Esophagus (tissue), 2 donors: ENCODE measurements around the gene IPO9. TPM values are rescaled to one million over a fixed set of nuclear protein-coding genes. Genes with fewer than 3 reads are reported as not detected.

Experiments
- H3K27ac ChIP-seq, 2 donors: one replicate each; pipeline ENCODE4 v1.5.1; 2013; ENCODE audit warnings: low read depth in 2 of 2, mild to moderate bottlenecking in 2 of 2, inconsistent platforms in 1 of 2, low read length in 1 of 2, moderate library complexity in 1 of 2
- H3K27me3 ChIP-seq, 2 donors: one replicate each; pipeline ENCODE4 v1.6.1; 2013; ENCODE audit warnings: low read length in 2 of 2, control low read depth in 1 of 2, mild to moderate bottlenecking in 1 of 2; ENCODE audit not compliant: insufficient read depth in 2 of 2, control insufficient read depth in 1 of 2
- H3K36me3 ChIP-seq, 2 donors: one replicate each; pipeline ENCODE4 v1.6.1; 2013; ENCODE audit warnings: low read length in 1 of 2; ENCODE audit not compliant: control insufficient read depth in 2 of 2, insufficient read depth in 2 of 2
- H3K4me1 ChIP-seq, 2 donors: one replicate each; pipeline ENCODE4 v1.6.1; 2013; ENCODE audit warnings: low read length in 1 of 2; ENCODE audit not compliant: control insufficient read depth in 2 of 2, insufficient read depth in 2 of 2
- H3K4me3 ChIP-seq, 2 donors: one replicate each; pipeline ENCODE4 v1.5.1; 2013; ENCODE audit warnings: low read length in 2 of 2, mild to moderate bottlenecking in 2 of 2, low read depth in 1 of 2, moderate library complexity in 1 of 2
- H3K9me3 ChIP-seq, 2 donors: one replicate each; pipeline ENCODE4 v1.6.1; 2013; ENCODE audit warnings: mild to moderate bottlenecking in 2 of 2, low read depth in 1 of 2, low read length in 1 of 2, moderate library complexity in 1 of 2; ENCODE audit not compliant: control insufficient read depth in 2 of 2, insufficient read depth in 1 of 2
- WGBS, 2 donors: extraction: QIAGEN DNeasy Blood & Tissue Kit; methylation state at CpG; one replicate each; pipeline ENCODE4 v1.1.7; 2013; 5-methylcytosine and 5-hydroxymethylcytosine counted together
- polyA plus RNA-seq, 2 donors: library from polyadenylated mRNA; stranded (reverse); fragments of 200-250 nt; gene quantifications; one replicate each; pipeline ENCODE4 v1.2.3, GENCODE V29; 2013
- donor health status: healthy with polysubstance abuse.
- donor health status: Bipolar disorder and iron deficiency.

IPO9 gene
- polyA plus RNA-seq, 2 donors = 11.2 to 11.5 TPM

- WGBS, 2 donors = 94% methylated on average over 4 of the region's 4 CpGs
Observed at GRCh38 chr1:201806801-201807200, 22.2 kb upstream of the IPO9 start.

GRCh38 chr1:201807958-201808632 is 20.9 kb upstream of the IPO9 start:
- Histone ChIP-seq H3K27ac (no peak overlapping the region), H3K4me1 (no peaks in the 10 kb centered on the region), H3K36me3 (peaks cover 20 to 39% of the 10 kb centered on the region in 2 donors), H3K4me3 (no peak overlapping the region), H3K27me3 (no peaks in the 10 kb centered on the region), H3K9me3 (no peaks in the 10 kb centered on the region)
- 89 to 91% methylated on average over 11 of the region's 11 CpGs for whole genome bisulfite sequencing, 2 donors

More at GRCh38 chr1:201806801-201807200, 22.2 kb upstream of the IPO9 start:
- H3K4me1 ChIP-seq = no peaks in the 10 kb centered on the region
- H3K36me3 ChIP-seq = peaks cover 13 to 33% of the 10 kb centered on the region in 2 donors
- H3K27me3 ChIP-seq = no peaks in the 10 kb centered on the region
- H3K4me3 ChIP-seq = no peak overlapping the region
- no peak overlapping the region for H3K27ac ChIP-seq
- H3K9me3 ChIP-seq = no peaks in the 10 kb centered on the region

- H3K9me3 ChIP-seq = no peaks in the 10 kb centered on the region
- WGBS, 2 donors = 96 to 99% methylated on average over 6 of the region's 6 CpGs
- H3K27ac ChIP-seq = no peak overlapping the region
- peaks cover 17 to 37% of the 10 kb centered on the region in 2 donors for H3K36me3 ChIP-seq
- H3K4me3 ChIP-seq = no peak overlapping the region
- H3K4me1 ChIP-seq = no peaks in the 10 kb centered on the region
- no peaks in the 10 kb centered on the region for H3K27me3 ChIP-seq
Observed at GRCh38 chr1:201808633-201808990, 20.3 kb upstream of the IPO9 start.

GRCh38 chr1:201809876-201810275 is 19.1 kb upstream of the IPO9 start:
- Histone ChIP-seq H3K4me3 (no peak overlapping the region), H3K4me1 (no peaks in the 10 kb centered on the region), H3K27me3 (no peaks in the 10 kb centered on the region), H3K9me3 (no peaks in the 10 kb centered on the region), H3K36me3 (peaks cover 21 to 36% of the 10 kb centered on the region in 2 donors), H3K27ac (no peak overlapping the region)
- 94 to 95% methylated on average over 5 of the region's 5 CpGs for WGBS, 2 donors

GRCh38 chr1:201810466-201811216 is 18.3 kb upstream of the IPO9 start:
- WGBS, 2 donors = 96 to 97% methylated on average over 19 of the region's 19 CpGs
- Histone ChIP-seq H3K4me3 (no peak overlapping the region), H3K4me1 (no peaks in the 10 kb centered on the region), H3K27ac (no peak overlapping the region), H3K27me3 (no peaks in the 10 kb centered on the region), H3K9me3 (no peaks in the 10 kb centered on the region), H3K36me3 (peaks cover 21 to 36% of the 10 kb centered on the region in 2 donors)

GRCh38 chr1:201813226-201813625 is 15.7 kb upstream of the IPO9 start:
- Histone ChIP-seq H3K9me3 (no peaks in the 10 kb centered on the region), H3K4me1 (no peaks in the 10 kb centered on the region), H3K36me3 (peaks cover 22 to 34% of the 10 kb centered on the region in 2 donors), H3K27ac (no peak overlapping the region), H3K27me3 (no peaks in the 10 kb centered on the region), H3K4me3 (no peak overlapping the region)

GRCh38 chr1:201816309-201816854 is 12.6 kb upstream of the IPO9 start:
- H3K27me3 ChIP-seq = no peaks in the 10 kb centered on the region
- WGBS, 2 donors = 90 to 94% methylated on average over 7 of the region's 7 CpGs
- H3K27ac ChIP-seq = no peak overlapping the region
- no peak overlapping the region for H3K4me3 ChIP-seq
- peaks cover 18 to 26% of the 10 kb centered on the region in 2 donors for H3K36me3 ChIP-seq
- no peaks in the 10 kb centered on the region for H3K9me3 ChIP-seq
- no peaks in the 10 kb centered on the region for H3K4me1 ChIP-seq

- WGBS, 2 donors = 83 to 85% methylated on average over 5 of the region's 5 CpGs
- H3K27ac ChIP-seq = no peak overlapping the region
- peaks cover 6 to 18% of the 10 kb centered on the region in 2 donors for H3K36me3 ChIP-seq
- no peaks in the 10 kb centered on the region for H3K27me3 ChIP-seq
- no peaks in the 10 kb centered on the region for H3K4me1 ChIP-seq
- H3K9me3 ChIP-seq = no peaks in the 10 kb centered on the region
- H3K4me3 ChIP-seq = no peak overlapping the region
Observed at GRCh38 chr1:201818971-201819750, 9.8 kb upstream of the IPO9 start.

GRCh38 chr1:201820413-201820812 is 8.5 kb upstream of the IPO9 start:
- H3K9me3 ChIP-seq = no peaks in the 10 kb centered on the region
- 91 to 96% methylated on average over 2 of the region's 2 CpGs for WGBS, 2 donors
- H3K27ac ChIP-seq = no peak overlapping the region
- H3K4me3 ChIP-seq = no peak overlapping the region
- no peaks in the 10 kb centered on the region for H3K4me1 ChIP-seq
- no peaks in the 10 kb centered on the region for H3K27me3 ChIP-seq
- peaks cover 5 to 18% of the 10 kb centered on the region in 2 donors for H3K36me3 ChIP-seq
